HG03039 (cell line): ENCODE results near the gene IRX6.

Source experiments
- ATAC-seq: cut with Tn5 transposase; IDR thresholded peaks from one replicate; pipeline ENCODE4 v1.9.1; 2021; ENCODE audit warnings: mild to moderate bottlenecking, moderate library complexity; ENCODE audit not compliant: unreplicated experiment

IRX6 gene

GRCh38 chr16:55323637-55324271, at the start of gene IRX6:
Gene IRX6 (plus strand): TSS chr16:55324203. CDS start chr16:55325092, 889 bp downstream.
- ATAC-seq = no peak

- ATAC-seq = no peak
Measured at GRCh38 chr16:55274391-55274790, 49.6 kb upstream of the IRX6 start.

- no peak for ATAC-seq
Measured at GRCh38 chr16:55275167-55275566, 48.8 kb upstream of the IRX6 start.

- ATAC-seq = no peak
Measured at GRCh38 chr16:55275869-55276268, 48.1 kb upstream of the IRX6 start.

GRCh38 chr16:55277536-55277935, 46.5 kb upstream of the IRX6 start:
- no peak for ATAC-seq

- no peak for ATAC-seq
Measured at GRCh38 chr16:55279598-55279997, 44.4 kb upstream of the IRX6 start.

- no peak for ATAC-seq
Measured at GRCh38 chr16:55280587-55280986, 43.4 kb upstream of the IRX6 start.

GRCh38 chr16:55282441-55282840, 41.6 kb upstream of the IRX6 start:
- ATAC-seq = no peak

- ATAC-seq = no peak
Measured at GRCh38 chr16:55283812-55284717, 39.9 kb upstream of the IRX6 start.

GRCh38 chr16:55284718-55285099, 39.3 kb upstream of the IRX6 start:
- no peak for ATAC-seq

- no peak for ATAC-seq
Measured at GRCh38 chr16:55285586-55285985, 38.4 kb upstream of the IRX6 start.

GRCh38 chr16:55289353-55289752, 34.6 kb upstream of the IRX6 start:
- ATAC-seq = no peak

- ATAC-seq = no peak
Measured at GRCh38 chr16:55291847-55292246, 32.2 kb upstream of the IRX6 start.

GRCh38 chr16:55292491-55292890, 31.5 kb upstream of the IRX6 start:
- ATAC-seq = no peak

- no peak for ATAC-seq
Measured at GRCh38 chr16:55294129-55294528, 29.9 kb upstream of the IRX6 start.

GRCh38 chr16:55294931-55295342, 29.1 kb upstream of the IRX6 start:
- no peak for ATAC-seq

- ATAC-seq = no peak
Measured at GRCh38 chr16:55297062-55297909, 26.7 kb upstream of the IRX6 start.

- ATAC-seq = no peak
Measured at GRCh38 chr16:55297910-55298479, 26.0 kb upstream of the IRX6 start.

GRCh38 chr16:55301385-55302008, 22.5 kb upstream of the IRX6 start:
- ATAC-seq = no peak

- no peak for ATAC-seq
Measured at GRCh38 chr16:55302635-55303034, 21.4 kb upstream of the IRX6 start.

GRCh38 chr16:55308973-55309372, 15.0 kb upstream of the IRX6 start:
- ATAC-seq = no peak
